ENCODE data around the gene ZNF628.
"Not testable (repeated sequence)": the region's sequence is repeated elsewhere in the genome, so short reads cannot be mapped to it uniquely, and the experiment has no call there.

Gene ZNF628

DNA sequence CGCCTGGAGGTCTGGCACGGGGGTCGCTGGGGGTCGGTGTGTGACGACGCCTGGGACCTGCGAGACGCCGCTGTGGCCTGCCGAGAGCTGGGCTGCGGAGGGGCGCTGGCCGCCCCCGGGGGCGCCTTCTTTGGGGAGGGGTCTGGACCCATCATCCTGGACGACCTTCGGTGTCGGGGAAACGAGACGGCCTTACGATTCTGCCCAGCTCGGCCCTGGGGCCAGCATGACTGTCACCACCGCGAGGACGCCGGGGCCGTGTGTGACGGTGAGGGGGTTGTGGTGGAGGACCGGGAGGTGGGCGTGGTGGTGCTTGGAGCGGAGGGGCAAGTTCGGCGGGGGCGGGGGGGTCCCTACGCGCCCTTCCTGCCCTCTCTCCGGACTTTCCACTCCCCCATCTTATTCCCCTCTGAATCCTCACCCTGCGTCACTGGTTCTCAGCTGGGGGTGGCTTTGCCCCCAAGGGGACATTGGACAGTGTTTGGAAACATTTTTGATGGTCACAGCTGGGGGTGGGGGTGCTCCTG lies 17.3 kb downstream of the ZNF628 start:
- H3K27ac ChIP-seq: no peak overlapping the region
- no peaks in the 10 kb centered on the region for H3K9me3 ChIP-seq (ENCODE audit: severe bottlenecking)
- DNase-seq: no peak
- H3K36me3 ChIP-seq: no peaks in the 10 kb centered on the region
- no peaks in the 10 kb centered on the region for H3K27me3 ChIP-seq (ENCODE audit: insufficient read depth, low read depth, severe bottlenecking)
- H3K4me3 ChIP-seq (ENCODE audit: low read depth, low read length): no peak overlapping the region
- TF ChIP-seq, protein P1, sequence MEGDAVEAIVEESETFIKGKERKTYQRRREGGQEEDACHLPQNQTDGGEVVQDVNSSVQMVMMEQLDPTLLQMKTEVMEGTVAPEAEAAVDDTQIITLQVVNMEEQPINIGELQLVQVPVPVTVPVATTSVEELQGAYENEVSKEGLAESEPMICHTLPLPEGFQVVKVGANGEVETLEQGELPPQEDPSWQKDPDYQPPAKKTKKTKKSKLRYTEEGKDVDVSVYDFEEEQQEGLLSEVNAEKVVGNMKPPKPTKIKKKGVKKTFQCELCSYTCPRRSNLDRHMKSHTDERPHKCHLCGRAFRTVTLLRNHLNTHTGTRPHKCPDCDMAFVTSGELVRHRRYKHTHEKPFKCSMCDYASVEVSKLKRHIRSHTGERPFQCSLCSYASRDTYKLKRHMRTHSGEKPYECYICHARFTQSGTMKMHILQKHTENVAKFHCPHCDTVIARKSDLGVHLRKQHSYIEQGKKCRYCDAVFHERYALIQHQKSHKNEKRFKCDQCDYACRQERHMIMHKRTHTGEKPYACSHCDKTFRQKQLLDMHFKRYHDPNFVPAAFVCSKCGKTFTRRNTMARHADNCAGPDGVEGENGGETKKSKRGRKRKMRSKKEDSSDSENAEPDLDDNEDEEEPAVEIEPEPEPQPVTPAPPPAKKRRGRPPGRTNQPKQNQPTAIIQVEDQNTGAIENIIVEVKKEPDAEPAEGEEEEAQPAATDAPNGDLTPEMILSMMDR (IDR thresholded peaks at IDR 0.05; ENCODE audit: low read depth, low read length): no peak

DNA sequence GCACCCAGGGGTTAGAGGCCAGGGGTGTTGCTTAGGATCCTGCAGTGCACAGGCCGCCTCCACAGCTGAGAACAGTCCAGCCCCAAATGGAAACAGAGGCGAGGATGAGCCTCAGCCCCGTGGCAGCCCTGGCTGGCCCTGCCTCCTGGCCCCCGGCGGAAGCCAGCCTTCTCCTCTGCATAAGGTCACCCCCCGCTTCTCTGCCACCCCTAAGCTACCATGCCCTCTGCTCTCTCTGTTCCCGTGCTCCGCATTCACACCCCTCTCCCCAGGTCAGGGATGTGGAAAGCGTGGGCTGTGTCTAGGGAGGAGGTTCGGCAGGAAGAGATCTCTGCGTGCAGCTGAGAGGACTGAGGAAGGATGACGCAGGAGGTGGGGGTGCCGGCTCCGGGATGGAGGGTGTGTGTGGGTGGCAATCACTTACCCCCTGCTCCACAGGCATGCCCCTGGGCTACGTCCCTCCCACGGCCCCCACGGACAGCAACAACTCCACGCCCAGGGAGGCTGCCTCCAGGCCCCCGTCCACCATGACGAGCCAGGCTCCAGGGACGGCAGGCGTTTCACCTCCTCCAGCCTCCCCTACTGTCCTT lies 17.9 kb downstream of the ZNF628 start:
- DNase-seq: no peak
- TF ChIP-seq, protein P1 (IDR thresholded peaks at IDR 0.05; ENCODE audit: low read depth, low read length): no peak
- H3K36me3 ChIP-seq: no peaks in the 10 kb centered on the region
- no peak overlapping the region for H3K4me3 ChIP-seq (ENCODE audit: low read depth, low read length)
- H3K9me3 ChIP-seq (ENCODE audit: severe bottlenecking): no peaks in the 10 kb centered on the region
- H3K27ac ChIP-seq: no peak overlapping the region
- no peaks in the 10 kb centered on the region for H3K27me3 ChIP-seq (ENCODE audit: insufficient read depth, low read depth, severe bottlenecking)

DNA sequence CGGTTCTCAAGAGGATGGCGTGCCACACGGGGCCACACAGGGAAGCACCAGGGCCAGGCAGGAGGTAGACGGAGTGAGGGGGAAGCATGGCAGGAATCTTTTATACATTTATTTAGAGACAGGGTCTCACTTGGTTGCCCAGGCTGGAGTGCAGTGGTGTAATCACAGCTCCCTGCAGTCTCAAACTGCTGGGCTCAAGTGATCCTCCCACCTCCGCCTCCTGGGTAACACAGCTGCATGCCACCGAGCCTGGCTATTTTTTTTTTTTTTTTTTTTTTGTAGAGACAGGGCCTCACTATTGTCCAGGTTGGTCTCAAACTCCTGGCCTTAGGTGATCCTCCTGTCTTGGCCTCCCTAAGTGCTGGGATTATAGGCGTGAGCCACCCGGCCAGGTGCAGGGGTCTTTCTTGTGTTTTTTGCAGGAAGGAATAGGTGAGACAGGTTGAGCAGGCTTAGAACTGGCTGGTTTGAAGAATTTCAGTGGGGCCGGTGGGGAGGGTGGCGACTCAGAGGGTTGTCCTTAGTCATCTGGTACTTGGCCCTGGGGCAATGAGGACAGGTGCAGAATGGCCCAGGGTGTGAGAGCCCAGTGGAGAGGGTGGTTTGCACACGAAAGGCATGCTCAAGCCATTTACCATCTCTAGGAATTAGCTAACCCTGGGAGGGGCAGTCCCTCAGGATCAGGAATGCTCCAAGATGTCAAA lies 19.4 kb downstream of the ZNF628 start:
- H3K36me3 ChIP-seq: no peaks in the 10 kb centered on the region
- no peaks in the 10 kb centered on the region for H3K9me3 ChIP-seq (ENCODE audit: severe bottlenecking)
- H3K27me3 ChIP-seq (ENCODE audit: insufficient read depth, low read depth, severe bottlenecking): no peaks in the 10 kb centered on the region
- H3K27ac ChIP-seq: no peak overlapping the region
- DNase-seq: no peak
- no peak overlapping the region for H3K4me3 ChIP-seq (ENCODE audit: low read depth, low read length)
- TF ChIP-seq, protein P1 (IDR thresholded peaks at IDR 0.05; ENCODE audit: low read depth, low read length): no peak

DNA sequence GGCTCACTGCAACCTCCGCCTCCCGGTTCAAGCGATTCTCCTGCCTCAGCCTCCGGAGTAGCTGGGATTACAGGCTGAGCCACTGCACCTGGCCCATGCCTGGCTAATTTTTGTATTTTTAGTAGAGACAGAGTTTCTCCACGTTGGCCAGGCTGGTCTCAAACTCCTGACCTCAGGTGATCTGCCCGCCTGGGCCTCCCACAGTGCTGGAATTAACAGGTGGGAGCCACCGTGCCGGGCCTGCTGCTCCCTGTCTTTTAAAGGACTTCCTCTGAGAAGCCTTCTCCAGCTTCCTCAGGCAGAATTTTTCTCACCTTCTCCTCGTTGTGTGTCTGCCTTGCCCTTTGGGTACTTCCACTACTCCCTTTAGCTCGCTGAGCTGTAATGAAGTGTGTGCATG lies 20.4 kb downstream of the ZNF628 start:
- not testable (repeated sequence) for H3K27me3 ChIP-seq (ENCODE audit: insufficient read depth, low read depth, severe bottlenecking); H3K27ac ChIP-seq; DNase-seq; H3K9me3 ChIP-seq (ENCODE audit: severe bottlenecking); H3K4me3 ChIP-seq (ENCODE audit: low read depth, low read length); H3K36me3 ChIP-seq

DNA sequence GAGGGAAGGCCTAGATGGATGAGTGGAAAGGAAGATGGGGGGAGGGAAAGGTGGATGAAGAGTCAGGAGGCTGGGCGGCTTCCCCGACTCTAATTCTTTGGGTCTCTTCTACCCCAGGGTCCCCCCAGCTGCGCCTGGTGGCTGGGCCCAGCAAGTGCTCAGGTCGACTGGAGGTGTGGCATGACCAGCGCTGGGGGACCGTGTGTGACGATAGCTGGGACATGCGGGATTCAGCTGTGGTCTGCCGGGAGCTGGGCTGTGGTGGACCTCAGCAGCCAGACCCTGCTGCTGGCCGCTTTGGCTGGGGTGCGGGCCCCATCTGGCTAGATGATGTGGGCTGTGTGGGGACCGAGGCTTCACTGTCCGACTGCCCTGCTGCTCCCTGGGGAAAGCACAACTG lies 21.3 kb downstream of the ZNF628 start:
- no peak for DNase-seq
- H3K27me3 ChIP-seq (ENCODE audit: insufficient read depth, low read depth, severe bottlenecking): no peaks in the 10 kb centered on the region
- H3K27ac ChIP-seq: no peak overlapping the region
- no peaks in the 10 kb centered on the region for H3K36me3 ChIP-seq
- peaks cover 13% of the 10 kb centered on the region for H3K9me3 ChIP-seq (ENCODE audit: severe bottlenecking)
- H3K4me3 ChIP-seq (ENCODE audit: low read depth, low read length): no peak overlapping the region
- TF ChIP-seq, protein P1 (IDR thresholded peaks at IDR 0.05; ENCODE audit: low read depth, low read length): no peak

DNA sequence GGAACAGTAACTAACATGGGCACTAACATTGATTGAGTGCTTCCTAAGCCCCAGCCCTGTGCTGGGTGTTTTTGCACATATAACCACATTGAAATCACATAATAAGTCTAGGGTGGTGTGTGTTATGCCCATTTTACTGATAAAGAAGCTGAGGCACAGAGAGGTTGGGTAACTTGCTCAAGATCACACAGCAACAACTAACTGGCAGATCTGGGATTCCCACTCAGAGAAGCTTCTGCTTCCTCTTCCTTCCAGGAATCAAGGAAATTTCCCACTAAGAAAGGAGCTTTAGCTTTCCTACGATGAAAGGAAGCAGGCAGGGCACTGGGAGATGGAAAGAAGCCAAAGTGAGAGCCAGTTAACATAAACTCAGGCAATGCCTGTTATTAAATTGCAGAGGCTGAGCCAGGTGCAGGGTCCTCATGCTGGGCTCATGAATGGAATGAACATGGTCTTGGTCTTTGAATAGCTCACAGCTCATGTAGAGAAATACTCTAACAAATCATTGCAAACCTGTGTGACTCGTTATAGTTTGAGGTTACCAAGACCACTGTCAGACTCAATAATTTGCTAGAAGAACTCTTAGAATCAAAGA lies 21.9 kb downstream of the ZNF628 start:
- no peaks in the 10 kb centered on the region for H3K27me3 ChIP-seq (ENCODE audit: insufficient read depth, low read depth, severe bottlenecking)
- H3K4me3 ChIP-seq (ENCODE audit: low read depth, low read length): no peak overlapping the region
- TF ChIP-seq, protein P1 (IDR thresholded peaks at IDR 0.05; ENCODE audit: low read depth, low read length): no peak
- peaks cover 19% of the 10 kb centered on the region for H3K9me3 ChIP-seq (ENCODE audit: severe bottlenecking)
- peaks cover 3% of the 10 kb centered on the region for H3K36me3 ChIP-seq
- no peak overlapping the region for H3K27ac ChIP-seq
- no peak for DNase-seq
